Ishikawa (cell line): Measurements from ENCODE around the gene PRCC.

Experiments
- EP300 ChIP-seq: IDR thresholded peaks from 2 replicates; pipeline ENCODE4 v1.6.1; 2012; ENCODE audit warnings: borderline replicate concordance
- FOXM1 ChIP-seq: IDR thresholded peaks from 2 replicates; pipeline ENCODE4 v1.6.1; 2012; ENCODE audit warnings: low read depth, borderline replicate concordance
- MAX ChIP-seq: IDR thresholded peaks from 2 replicates; pipeline ENCODE4 v1.6.1; 2012
- NFIC ChIP-seq: IDR thresholded peaks from 2 replicates; pipeline ENCODE4 v1.6.1; 2012
- RAD21 ChIP-seq: IDR thresholded peaks from 2 replicates; pipeline ENCODE4 v1.6.1; 2012; ENCODE audit warnings: low read depth
- TCF12 ChIP-seq: IDR thresholded peaks from 2 replicates; pipeline ENCODE4 v1.6.1; 2012; ENCODE audit warnings: low read depth

GRCh38 chr1:156766298-156767100 lies 836 bp upstream of the PRCC start:
- TF ChIP-seq EP300 (no peak), FOXM1 (no peak), NFIC (no peak), RAD21 (no peak), TCF12 (no peak), MAX (no peak)
